ENCODE measurements around the gene TLR5. TPM values are rescaled to one million over a fixed set of nuclear protein-coding genes. Genes with fewer than 3 reads are reported as not detected.

The TLR5 gene
- polyA plus RNA-seq, 1 donor from 2014 or later, result not detected

DNA sequence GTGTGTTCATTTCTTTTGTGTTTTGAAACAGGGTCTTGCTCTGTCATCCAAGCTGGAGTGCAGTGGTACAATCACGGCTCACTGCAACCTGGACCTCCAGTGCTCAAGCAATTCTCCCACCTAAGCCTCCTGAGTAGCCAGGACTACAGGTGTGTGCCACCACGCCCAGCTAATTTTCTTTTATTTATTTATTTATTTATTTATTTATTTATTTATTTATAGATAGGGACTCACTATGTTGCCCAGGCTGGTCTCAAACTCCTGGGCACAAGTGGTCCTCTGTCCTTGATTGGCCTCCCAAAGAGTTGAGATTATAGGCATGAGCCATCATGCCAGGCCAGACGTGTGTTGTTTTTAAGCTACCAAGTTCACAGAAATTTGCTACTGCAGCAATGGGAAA, 43.8 kb upstream of the TLR5 start:
- Histone ChIP-seq H3F3A (ENCODE audit: insufficient read depth, low read length, poor library complexity, severe bottlenecking) (no peaks in the 10 kb centered on the region), H3K9me2 (ENCODE audit: insufficient read depth, low read length) (no peaks in the 10 kb centered on the region), H3K9ac (ENCODE audit: low read length) (no peak overlapping the region), H3K27ac (ENCODE audit: low read length) (no peak overlapping the region), H3K36me3 (ENCODE audit: insufficient read depth, low read length) (no peaks in the 10 kb centered on the region), H3K4me3 (ENCODE audit: low read length) (no peak overlapping the region), H4K20me1 (ENCODE audit: insufficient read depth) (no peaks in the 10 kb centered on the region), H3K79me2 (replicated peaks; ENCODE audit: insufficient read depth, low read length) (no peaks in the 10 kb centered on the region), H3K4me2 (ENCODE audit: low read length) (no peak overlapping the region), H3K9me3 (ENCODE audit: low read length) (no peaks in the 10 kb centered on the region), H3K27me3 (ENCODE audit: insufficient read depth, low read depth, low read length) (no peaks in the 10 kb centered on the region), H2AFZ (ENCODE audit: low read depth, low read length) (no peak overlapping the region)
- TF ChIP-seq TAF1 (IDR thresholded peaks at IDR 0.05; ENCODE audit: low read depth), result no peak
- TF ChIP-seq, protein P1, sequence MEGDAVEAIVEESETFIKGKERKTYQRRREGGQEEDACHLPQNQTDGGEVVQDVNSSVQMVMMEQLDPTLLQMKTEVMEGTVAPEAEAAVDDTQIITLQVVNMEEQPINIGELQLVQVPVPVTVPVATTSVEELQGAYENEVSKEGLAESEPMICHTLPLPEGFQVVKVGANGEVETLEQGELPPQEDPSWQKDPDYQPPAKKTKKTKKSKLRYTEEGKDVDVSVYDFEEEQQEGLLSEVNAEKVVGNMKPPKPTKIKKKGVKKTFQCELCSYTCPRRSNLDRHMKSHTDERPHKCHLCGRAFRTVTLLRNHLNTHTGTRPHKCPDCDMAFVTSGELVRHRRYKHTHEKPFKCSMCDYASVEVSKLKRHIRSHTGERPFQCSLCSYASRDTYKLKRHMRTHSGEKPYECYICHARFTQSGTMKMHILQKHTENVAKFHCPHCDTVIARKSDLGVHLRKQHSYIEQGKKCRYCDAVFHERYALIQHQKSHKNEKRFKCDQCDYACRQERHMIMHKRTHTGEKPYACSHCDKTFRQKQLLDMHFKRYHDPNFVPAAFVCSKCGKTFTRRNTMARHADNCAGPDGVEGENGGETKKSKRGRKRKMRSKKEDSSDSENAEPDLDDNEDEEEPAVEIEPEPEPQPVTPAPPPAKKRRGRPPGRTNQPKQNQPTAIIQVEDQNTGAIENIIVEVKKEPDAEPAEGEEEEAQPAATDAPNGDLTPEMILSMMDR (IDR thresholded peaks at IDR 0.05; ENCODE audit: poor library complexity, severe bottlenecking), result no peak
- TF ChIP-seq MXI1 (conservative IDR thresholded peaks at IDR 0.05; ENCODE audit: poor library complexity, severe bottlenecking), result no peak
- TF ChIP-seq SMC3 (conservative IDR thresholded peaks at IDR 0.05; ENCODE audit: poor library complexity), result no peak
- TF ChIP-seq RAD21 (conservative IDR thresholded peaks at IDR 0.05), result no peak
- no peak for TF ChIP-seq POLR2AphosphoS5 (IDR thresholded peaks at IDR 0.05)
- no peak for TF ChIP-seq EZH2 (IDR thresholded peaks at IDR 0.05; ENCODE audit: borderline replicate concordance, insufficient read depth, low read length, poor library complexity, severe bottlenecking)
- TF ChIP-seq EP300 (conservative IDR thresholded peaks at IDR 0.05; ENCODE audit: poor library complexity, severe bottlenecking), result no peak

DNA sequence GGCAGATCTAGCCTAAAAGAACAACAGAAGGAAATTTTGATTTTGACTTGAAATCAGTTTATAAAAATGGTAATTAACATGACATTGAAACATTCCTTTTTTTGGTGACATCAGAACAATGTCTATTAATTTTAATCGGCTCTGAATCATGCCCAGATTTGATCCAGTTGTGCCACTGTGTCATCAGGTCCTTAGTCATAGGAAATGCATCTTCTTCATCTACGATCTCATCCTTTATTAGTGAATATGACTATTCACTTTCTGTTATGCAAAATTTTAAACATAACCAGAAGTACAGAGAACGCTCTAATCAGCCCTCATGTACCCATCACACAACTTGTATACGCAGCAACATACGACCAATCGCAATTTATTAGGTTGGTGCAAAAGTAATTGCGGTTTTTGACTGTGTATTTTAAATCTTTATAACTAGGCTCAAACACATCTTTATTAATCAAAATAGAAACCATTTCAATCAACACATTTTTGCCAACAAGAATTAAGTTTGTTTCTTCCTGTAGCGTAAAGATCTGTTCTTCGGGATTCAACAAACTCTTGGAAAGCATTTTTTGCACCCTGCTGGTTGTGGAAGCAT, 40.3 kb upstream of the TLR5 start:
- Histone ChIP-seq H4K20me1 (ENCODE audit: insufficient read depth) (no peaks in the 10 kb centered on the region), H3K4me2 (ENCODE audit: low read length) (no peak overlapping the region), H3K9me3 (ENCODE audit: low read length) (no peaks in the 10 kb centered on the region), H3K9me2 (ENCODE audit: insufficient read depth, low read length) (no peaks in the 10 kb centered on the region), H3K4me3 (ENCODE audit: low read length) (no peak overlapping the region), H3K36me3 (ENCODE audit: insufficient read depth, low read length) (no peaks in the 10 kb centered on the region), H3K27me3 (ENCODE audit: insufficient read depth, low read depth, low read length) (no peaks in the 10 kb centered on the region), H2AFZ (ENCODE audit: low read depth, low read length) (no peak overlapping the region), H3K27ac (ENCODE audit: low read length) (no peak overlapping the region), H3K9ac (ENCODE audit: low read length) (no peak overlapping the region), H3F3A (ENCODE audit: insufficient read depth, low read length, poor library complexity, severe bottlenecking) (no peaks in the 10 kb centered on the region), H3K79me2 (replicated peaks; ENCODE audit: insufficient read depth, low read length) (no peaks in the 10 kb centered on the region)
- TF ChIP-seq RAD21 (conservative IDR thresholded peaks at IDR 0.05), result no peak

DNA sequence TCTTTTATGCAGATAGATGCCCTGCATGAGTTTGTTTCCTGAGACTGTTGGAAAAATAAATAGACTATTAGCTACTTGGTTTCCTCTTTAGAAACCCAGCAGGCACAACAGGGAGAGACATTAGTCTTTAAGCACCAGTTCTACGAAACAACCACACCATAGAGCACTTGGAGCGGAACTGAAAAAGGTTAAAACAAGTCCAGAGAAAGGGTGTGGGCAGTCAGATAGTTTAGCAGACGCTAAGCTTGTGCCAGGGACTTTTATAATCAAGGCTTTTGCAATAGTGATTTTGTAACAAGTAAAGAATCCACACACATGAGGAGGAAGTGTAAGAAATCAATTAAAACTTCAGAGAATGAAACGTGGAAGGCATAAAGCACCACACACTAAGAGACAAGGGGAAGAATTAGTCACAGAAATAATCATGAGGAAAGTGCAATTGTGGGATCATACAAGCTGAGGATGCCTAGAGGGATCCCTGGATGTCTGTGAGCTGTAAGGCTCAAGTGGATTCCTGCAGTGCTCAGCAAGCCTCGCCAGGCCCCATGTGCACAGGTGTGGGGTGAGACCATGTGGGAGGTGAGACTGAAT, 37.8 kb upstream of the TLR5 start:
- H2AFZ ChIP-seq (ENCODE audit: low read depth, low read length), result no peak overlapping the region
- H3K27ac ChIP-seq (ENCODE audit: low read length), result no peak overlapping the region
- no peaks in the 10 kb centered on the region for H4K20me1 ChIP-seq (ENCODE audit: insufficient read depth)
- no peak overlapping the region for H3K9ac ChIP-seq (ENCODE audit: low read length)
- no peaks in the 10 kb centered on the region for H3K79me2 ChIP-seq (replicated peaks; ENCODE audit: insufficient read depth, low read length)
- H3K9me2 ChIP-seq (ENCODE audit: insufficient read depth, low read length), result no peaks in the 10 kb centered on the region
- no peaks in the 10 kb centered on the region for H3F3A ChIP-seq (ENCODE audit: insufficient read depth, low read length, poor library complexity, severe bottlenecking)
- no peak overlapping the region for H3K4me3 ChIP-seq (ENCODE audit: low read length)
- no peaks in the 10 kb centered on the region for H3K27me3 ChIP-seq (ENCODE audit: insufficient read depth, low read depth, low read length)
- TF ChIP-seq EP300 (conservative IDR thresholded peaks at IDR 0.05; ENCODE audit: poor library complexity, severe bottlenecking) (no peak), POLR2AphosphoS5 (IDR thresholded peaks at IDR 0.05) (no peak), RAD21 (conservative IDR thresholded peaks at IDR 0.05) (no peak), TAF1 (IDR thresholded peaks at IDR 0.05; ENCODE audit: low read depth) (no peak), MXI1 (conservative IDR thresholded peaks at IDR 0.05; ENCODE audit: poor library complexity, severe bottlenecking) (no peak), EZH2 (IDR thresholded peaks at IDR 0.05; ENCODE audit: borderline replicate concordance, insufficient read depth, low read length, poor library complexity, severe bottlenecking) (no peak), SMC3 (conservative IDR thresholded peaks at IDR 0.05; ENCODE audit: poor library complexity) (no peak)
- TF ChIP-seq, protein P2, sequence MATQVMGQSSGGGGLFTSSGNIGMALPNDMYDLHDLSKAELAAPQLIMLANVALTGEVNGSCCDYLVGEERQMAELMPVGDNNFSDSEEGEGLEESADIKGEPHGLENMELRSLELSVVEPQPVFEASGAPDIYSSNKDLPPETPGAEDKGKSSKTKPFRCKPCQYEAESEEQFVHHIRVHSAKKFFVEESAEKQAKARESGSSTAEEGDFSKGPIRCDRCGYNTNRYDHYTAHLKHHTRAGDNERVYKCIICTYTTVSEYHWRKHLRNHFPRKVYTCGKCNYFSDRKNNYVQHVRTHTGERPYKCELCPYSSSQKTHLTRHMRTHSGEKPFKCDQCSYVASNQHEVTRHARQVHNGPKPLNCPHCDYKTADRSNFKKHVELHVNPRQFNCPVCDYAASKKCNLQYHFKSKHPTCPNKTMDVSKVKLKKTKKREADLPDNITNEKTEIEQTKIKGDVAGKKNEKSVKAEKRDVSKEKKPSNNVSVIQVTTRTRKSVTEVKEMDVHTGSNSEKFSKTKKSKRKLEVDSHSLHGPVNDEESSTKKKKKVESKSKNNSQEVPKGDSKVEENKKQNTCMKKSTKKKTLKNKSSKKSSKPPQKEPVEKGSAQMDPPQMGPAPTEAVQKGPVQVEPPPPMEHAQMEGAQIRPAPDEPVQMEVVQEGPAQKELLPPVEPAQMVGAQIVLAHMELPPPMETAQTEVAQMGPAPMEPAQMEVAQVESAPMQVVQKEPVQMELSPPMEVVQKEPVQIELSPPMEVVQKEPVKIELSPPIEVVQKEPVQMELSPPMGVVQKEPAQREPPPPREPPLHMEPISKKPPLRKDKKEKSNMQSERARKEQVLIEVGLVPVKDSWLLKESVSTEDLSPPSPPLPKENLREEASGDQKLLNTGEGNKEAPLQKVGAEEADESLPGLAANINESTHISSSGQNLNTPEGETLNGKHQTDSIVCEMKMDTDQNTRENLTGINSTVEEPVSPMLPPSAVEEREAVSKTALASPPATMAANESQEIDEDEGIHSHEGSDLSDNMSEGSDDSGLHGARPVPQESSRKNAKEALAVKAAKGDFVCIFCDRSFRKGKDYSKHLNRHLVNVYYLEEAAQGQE (IDR thresholded peaks at IDR 0.05; ENCODE audit: borderline replicate concordance), result no peak
- TF ChIP-seq, protein P1 (IDR thresholded peaks at IDR 0.05; ENCODE audit: poor library complexity, severe bottlenecking), result no peak
- H3K9me3 ChIP-seq (ENCODE audit: low read length), result no peaks in the 10 kb centered on the region
- H3K36me3 ChIP-seq (ENCODE audit: insufficient read depth, low read length), result no peaks in the 10 kb centered on the region
- H3K4me2 ChIP-seq (ENCODE audit: low read length), result no peak overlapping the region
